K562 (cell line): Measurements from ENCODE around the gene DHX40. TPM values are rescaled to one million over a fixed set of nuclear protein-coding genes. Genes with fewer than 3 reads are reported as not detected.

ENCODE experiments used
- ARID2 ChIP-seq: fragments of 450-650 bp; IDR thresholded peaks from 2 replicates; pipeline ENCODE4 v1.6.1; 2017; ENCODE audit warnings: antibody characterized with exemption, mild to moderate bottlenecking
- BRF1 ChIP-seq: IDR thresholded peaks from 3 replicates; pipeline ENCODE4 v1.6.1; 2011; ENCODE audit warnings: borderline replicate concordance, mild to moderate bottlenecking; ENCODE audit not compliant: insufficient read length; ENCODE audit errors: extremely low read depth
- CCNT2 ChIP-seq: IDR thresholded peaks from 2 replicates; pipeline ENCODE4 v1.6.1; 2011; ENCODE audit warnings: borderline replicate concordance, low read depth, mild to moderate bottlenecking, moderate library complexity, mixed read lengths, low read length; ENCODE audit not compliant: insufficient read length; ENCODE audit errors: extremely low read depth
- ELK1 ChIP-seq: sonication (generic); formaldehyde crosslinking; IDR thresholded peaks from 2 replicates; pipeline ENCODE4 v1.8.1; 2022; ENCODE audit warnings: missing genetic modification reagents
- GATAD2B ChIP-seq: fragments of 450-650 bp; IDR thresholded peaks from 2 replicates; pipeline ENCODE4 v1.6.1; 2017; ENCODE audit warnings: mild to moderate bottlenecking, borderline replicate concordance
- LEF1 ChIP-seq: fragments of 450-650 bp; IDR thresholded peaks from 2 replicates; pipeline ENCODE4 v1.6.1; 2016; ENCODE audit warnings: mild to moderate bottlenecking
- RBM17 ChIP-seq: fragments of 200-400 bp; formaldehyde crosslinking; IDR thresholded peaks from 2 replicates; pipeline ENCODE4 v1.6.1; 2017; ENCODE audit warnings: low read depth, mild to moderate bottlenecking, low read length, borderline replicate concordance
- RERE ChIP-seq: sonication (generic); formaldehyde crosslinking; IDR thresholded peaks from 2 replicates; pipeline ENCODE4 v1.8.0; 2023; ENCODE audit warnings: missing genetic modification reagents, mild to moderate bottlenecking, borderline replicate concordance
- TBP ChIP-seq: optimal IDR thresholded peaks from 2 replicates; pipeline ENCODE3; 2011; ENCODE audit warnings: low read depth, low read length, improper control_type of control experiment
- ZBED1 ChIP-seq: IDR thresholded peaks from 2 replicates; pipeline ENCODE4 v1.6.1; 2014
- ZNF584 ChIP-seq: fragments of 200-800 bp; sonication (Bioruptor generic); IDR thresholded peaks from 2 replicates; pipeline ENCODE4 v1.6.1; 2016; ENCODE audit warnings: low read depth, mild to moderate bottlenecking, missing genetic modification characterization, missing compliant biosample characterization
- ZNF707 ChIP-seq: fragments of 250-450 bp; sonication (Bioruptor Pico); conservative IDR thresholded peaks from 2 replicates; pipeline ENCODE4 v1.8.0; 2022; ENCODE audit warnings: inconsistent platforms, mild to moderate bottlenecking, moderate library complexity
- ZNF778 ChIP-seq: fragments of 450-650 bp; formaldehyde crosslinking; IDR thresholded peaks from 2 replicates; pipeline ENCODE4 v1.4.0; 2020; ENCODE audit warnings: mild to moderate bottlenecking, moderate library complexity
- polyA plus RNA-seq, 8 experiments: library from polyadenylated mRNA; depleted of rRNA in 4 of 8; stranded (reverse) in 5 of 8; unstranded in 3 of 8; fragments of >200 nt; fragmentation: Nextera tagmentation in 2 of 8; fragmentation: Illumina TruSeq in 1 of 8; extraction: Ambion mirVana in 2 of 8; extraction: Trizol in 1 of 8; gene quantifications; 2 replicates each; pipeline versions ENCODE4 v1.2.1 to v1.2.3, GENCODE V29; 2011 to 2014; ENCODE audit warnings: inconsistent platforms in 1 of 8, missing spikeins in 1 of 8
- total RNA-seq, 7 experiments: library from RNA; depleted of rRNA in 6 of 7; stranded (reverse); fragments of >200 nt in 6 of 7; fragmentation: Illumina TruSeq in 2 of 7; extraction: Trizol in 2 of 7; gene quantifications; 2 replicates each; pipeline versions ENCODE4 v1.2.1 to v1.2.3, GENCODE V29; 2011 to 2021; ENCODE audit warnings: low replicate concordance in 1 of 7
- TF ChIP-seq, protein P1 (sequence below): fragments of 450-650 bp; conservative IDR thresholded peaks from 2 replicates; pipeline ENCODE4 v1.6.1; 2016; ENCODE audit warnings: missing genetic modification characterization, low read depth, mild to moderate bottlenecking, control low read depth, missing compliant biosample characterization
- TF ChIP-seq, protein P2 (sequence below): fragments of 250-450 bp; sonication (Bioruptor Pico); IDR thresholded peaks from 2 replicates; pipeline ENCODE4 v1.4.0; 2020
- TF ChIP-seq, protein P3 (sequence below): fragments of 450-650 bp; formaldehyde crosslinking; conservative IDR thresholded peaks from 2 replicates; pipeline ENCODE4 v1.4.0; 2022; ENCODE audit warnings: mild to moderate bottlenecking, missing genetic modification characterization

DHX40 gene
- total and polyA plus RNA-seq, 9 of the 15 experiments (the other 6 are each of a cell fraction or from before 2014, with no cell fraction given) = 7.2 to 38.6 (median 18.7) TPM

- TF ChIP-seq, protein P1, sequence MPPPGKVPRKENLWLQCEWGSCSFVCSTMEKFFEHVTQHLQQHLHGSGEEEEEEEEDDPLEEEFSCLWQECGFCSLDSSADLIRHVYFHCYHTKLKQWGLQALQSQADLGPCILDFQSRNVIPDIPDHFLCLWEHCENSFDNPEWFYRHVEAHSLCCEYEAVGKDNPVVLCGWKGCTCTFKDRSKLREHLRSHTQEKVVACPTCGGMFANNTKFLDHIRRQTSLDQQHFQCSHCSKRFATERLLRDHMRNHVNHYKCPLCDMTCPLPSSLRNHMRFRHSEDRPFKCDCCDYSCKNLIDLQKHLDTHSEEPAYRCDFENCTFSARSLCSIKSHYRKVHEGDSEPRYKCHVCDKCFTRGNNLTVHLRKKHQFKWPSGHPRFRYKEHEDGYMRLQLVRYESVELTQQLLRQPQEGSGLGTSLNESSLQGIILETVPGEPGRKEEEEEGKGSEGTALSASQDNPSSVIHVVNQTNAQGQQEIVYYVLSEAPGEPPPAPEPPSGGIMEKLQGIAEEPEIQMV (tag) = peak; percentile 85
- TF ChIP-seq ARID2 (no peak), RERE (CRISPR knock-in tag) (peak; percentile 99), ZNF584 (peak; percentile 96), RBM17 (no peak), ZNF778 (CRISPR knock-in tag) (no peak), CCNT2 (peak; percentile 19), ZNF707 (CRISPR knock-in tag) (peak; percentile 35; the same call in 1 of the 2 replicates), ELK1 (0 out of 2 replicates have a peak, but pooled peaks have one; percentile 47), BRF1 (no peak), LEF1 (0 out of 2 replicates have a peak, but pooled peaks have one; percentile 40), TBP (no peak), GATAD2B (no peak), ZBED1 (peak; percentile 74; the same call in 1 of the 2 replicates)
- TF ChIP-seq, protein P2, sequence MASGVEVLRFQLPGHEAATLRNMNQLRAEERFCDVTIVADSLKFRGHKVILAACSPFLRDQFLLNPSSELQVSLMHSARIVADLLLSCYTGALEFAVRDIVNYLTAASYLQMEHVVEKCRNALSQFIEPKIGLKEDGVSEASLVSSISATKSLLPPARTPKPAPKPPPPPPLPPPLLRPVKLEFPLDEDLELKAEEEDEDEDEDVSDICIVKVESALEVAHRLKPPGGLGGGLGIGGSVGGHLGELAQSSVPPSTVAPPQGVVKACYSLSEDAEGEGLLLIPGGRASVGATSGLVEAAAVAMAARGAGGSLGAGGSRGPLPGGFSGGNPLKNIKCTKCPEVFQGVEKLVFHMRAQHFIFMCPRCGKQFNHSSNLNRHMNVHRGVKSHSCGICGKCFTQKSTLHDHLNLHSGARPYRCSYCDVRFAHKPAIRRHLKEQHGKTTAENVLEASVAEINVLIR = peak; percentile 99
- TF ChIP-seq, protein P3, sequence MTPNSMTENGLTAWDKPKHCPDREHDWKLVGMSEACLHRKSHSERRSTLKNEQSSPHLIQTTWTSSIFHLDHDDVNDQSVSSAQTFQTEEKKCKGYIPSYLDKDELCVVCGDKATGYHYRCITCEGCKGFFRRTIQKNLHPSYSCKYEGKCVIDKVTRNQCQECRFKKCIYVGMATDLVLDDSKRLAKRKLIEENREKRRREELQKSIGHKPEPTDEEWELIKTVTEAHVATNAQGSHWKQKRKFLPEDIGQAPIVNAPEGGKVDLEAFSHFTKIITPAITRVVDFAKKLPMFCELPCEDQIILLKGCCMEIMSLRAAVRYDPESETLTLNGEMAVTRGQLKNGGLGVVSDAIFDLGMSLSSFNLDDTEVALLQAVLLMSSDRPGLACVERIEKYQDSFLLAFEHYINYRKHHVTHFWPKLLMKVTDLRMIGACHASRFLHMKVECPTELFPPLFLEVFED (CRISPR knock-in tag) = no peak
Measured at GRCh38 chr17:59565171-59565958, at the start of gene DHX40 (continued).
